ENCODE results near the gene KRT5.

Gene KRT5

DNA sequence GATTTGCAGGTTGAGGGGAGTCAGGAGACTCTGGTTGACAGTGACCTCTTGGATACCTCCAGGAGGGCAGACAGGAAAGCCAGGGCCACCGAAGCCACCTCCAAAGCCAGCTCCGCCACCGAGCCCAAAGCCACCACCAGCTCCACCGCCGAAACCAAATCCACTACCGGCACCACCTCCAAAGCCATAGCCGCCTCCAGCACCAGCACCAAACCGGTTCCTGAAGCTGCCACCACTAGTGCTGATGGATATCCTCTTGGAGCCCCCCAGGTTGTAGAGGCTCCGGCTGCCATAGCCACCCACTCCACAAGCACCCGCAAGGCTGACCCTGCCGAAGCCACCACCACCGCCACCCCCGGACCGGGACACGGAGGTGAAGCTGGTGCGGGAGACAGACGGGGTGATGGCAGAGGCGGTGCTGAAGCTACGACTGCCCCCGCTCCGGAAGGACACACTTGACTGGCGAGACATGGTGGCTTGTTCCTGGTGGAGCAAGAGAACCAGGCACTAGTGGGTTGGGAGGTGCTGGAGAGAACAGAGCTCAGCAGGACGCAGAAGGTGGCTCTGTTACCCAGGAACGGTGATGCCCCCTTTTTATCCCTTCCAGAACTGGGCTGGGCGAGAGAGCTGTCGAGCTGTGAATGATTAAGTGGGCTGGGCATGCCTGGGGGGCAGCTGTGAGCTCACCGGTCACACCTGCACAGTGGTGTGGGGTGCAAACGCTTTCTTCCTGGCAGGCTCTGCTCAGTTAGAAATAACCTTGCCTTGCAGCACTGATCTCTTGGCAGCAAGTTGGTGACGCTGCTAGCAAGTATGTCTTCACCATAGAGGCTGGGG is at the start of gene KRT5:
TSS of gene KRT5 (minus strand) at position 569 of the 837 bp plus-strand sequence. CDS start at position 471, 98 bp downstream.
- DNase-seq, result no peak

GRCh38 chr12:52568111-52568510 is 47.9 kb upstream of the KRT5 start:
- no peak for DNase-seq

DNA sequence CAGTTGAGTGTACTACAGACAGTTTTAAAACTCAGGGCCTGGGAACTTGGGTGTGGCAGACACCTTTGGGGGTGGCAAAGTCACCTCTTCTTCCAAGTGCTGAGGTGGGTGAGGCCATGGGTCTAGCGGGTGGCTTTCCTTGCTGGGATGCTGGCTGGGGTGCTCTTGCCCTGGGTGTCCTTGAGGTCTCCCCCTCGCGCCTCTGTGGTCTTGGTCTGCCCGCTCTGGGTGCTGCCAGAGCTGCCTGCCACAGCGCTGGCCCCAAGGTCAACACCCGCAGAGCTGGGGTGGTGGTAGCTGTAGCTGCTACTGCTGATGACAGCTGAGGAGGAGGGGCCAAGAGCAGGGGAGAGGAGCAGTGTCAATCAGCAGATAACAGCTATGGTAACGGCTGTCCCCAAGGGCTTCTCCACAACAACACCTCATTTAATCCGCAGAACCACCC is 46.7 kb upstream of the KRT5 start:
- DNase-seq, result no peak

DNA sequence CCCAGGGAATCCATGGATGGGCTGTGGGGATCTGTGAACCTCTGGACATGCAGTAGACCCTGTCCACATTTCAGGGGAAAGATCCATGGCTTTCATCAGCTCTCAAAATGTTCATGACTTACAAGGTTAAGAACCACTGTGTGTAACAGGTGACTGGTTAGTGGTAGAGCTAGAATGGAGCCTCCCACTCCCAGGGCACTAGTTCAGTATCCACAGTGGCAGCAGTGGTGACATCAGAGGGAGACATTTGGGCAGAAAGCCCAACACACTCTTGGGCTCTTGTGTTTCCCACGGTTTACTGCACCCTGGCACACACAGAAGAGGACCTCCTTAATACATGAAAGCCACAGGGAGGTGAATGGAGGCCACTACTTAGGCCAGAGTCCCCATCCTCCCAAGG is 44.4 kb upstream of the KRT5 start:
- DNase-seq, result no peak

GRCh38 chr12:52561880-52562449 is 41.8 kb upstream of the KRT5 start:
- no peak for DNase-seq

DNA sequence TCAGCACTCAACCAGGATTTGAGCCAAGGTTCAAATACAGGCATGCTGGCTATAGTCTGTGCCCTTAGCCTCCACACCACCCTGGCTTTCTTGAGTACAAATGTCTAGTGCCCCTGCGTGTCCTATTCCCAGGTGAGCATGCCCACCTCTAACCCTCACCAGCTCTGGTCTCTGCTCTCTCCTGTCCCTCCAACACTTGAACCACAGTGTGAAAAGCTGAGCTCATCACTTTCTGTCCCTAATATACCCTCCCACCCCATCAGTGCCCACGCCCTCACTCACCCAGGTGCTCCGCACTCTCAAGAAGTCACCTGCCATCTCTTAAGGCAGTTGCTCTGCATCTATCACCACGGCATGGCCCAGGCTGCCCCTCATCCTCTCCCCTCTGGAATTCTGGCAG is 39.8 kb upstream of the KRT5 start:
- no peak for DNase-seq

DNA sequence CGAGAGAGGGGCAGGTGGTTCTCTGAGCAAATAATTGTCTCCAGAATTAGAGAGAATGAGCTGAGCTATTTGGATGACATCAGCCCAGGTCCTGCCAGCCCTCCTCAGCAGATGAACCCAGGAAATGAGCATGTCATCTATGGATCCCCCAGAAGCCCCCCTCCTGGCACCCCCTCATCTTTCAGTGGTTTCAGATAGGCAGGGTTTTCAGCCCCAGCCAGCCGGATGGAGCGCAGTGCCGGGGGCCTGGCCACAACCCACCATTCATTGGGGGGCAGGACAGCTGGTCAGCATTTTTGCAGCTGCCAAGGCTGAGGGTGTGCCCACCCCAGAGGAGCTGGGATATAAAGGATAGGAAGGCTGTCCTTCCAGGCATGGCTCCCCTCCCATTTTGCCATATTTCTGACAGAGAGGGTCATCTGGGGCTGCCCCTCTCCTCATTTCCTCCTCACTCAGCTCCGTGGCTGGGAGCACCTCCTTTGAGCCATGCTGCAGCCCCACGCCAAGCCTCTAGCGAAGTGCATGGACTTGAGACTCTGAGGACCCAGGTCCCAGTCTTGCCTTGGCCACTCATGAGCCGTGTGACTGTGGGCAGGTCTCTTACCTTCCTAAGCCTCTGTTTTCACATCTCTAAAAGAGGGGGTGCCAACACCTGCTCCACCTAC is 38.7 kb upstream of the KRT5 start:
- no peak for DNase-seq

GRCh38 chr12:52557476-52557875 is 37.3 kb upstream of the KRT5 start:
- no peak for DNase-seq

GRCh38 chr12:52555577-52555976 is 35.4 kb upstream of the KRT5 start:
- DNase-seq, result no peak

DNA sequence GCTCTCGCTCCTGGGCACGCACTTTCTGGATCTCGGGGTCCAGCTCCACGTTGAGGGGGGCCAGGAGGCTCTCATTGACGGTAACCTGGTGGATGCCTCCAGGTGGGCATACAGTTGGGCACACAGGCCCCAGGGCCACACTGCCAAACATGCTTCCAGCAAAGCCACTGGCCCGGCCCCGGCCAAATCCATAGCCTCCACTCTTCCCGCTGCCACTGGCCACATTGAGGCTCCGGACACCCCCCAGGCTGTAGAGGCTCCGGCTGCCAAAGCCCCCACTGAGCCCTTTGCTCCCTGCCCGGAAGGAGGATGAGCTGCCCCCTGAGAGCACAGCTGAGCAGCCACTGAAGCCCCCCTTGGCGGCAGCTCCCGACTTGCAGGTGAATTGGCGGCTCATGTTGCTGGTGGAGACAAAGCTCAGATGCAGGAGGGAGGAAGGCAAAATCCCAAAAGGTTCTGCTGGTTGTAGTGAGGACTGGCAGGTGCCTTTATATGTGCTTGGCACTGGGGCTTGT is 32.5 kb upstream of the KRT5 start, which contains the start of gene KRT71:
TSS of gene KRT71 (minus strand) at position 465 of the 515 bp plus-strand sequence. CDS start at position 397, 68 bp downstream.
- DNase-seq, result no peak

GRCh38 chr12:52552055-52552454 is 31.9 kb upstream of the KRT5 start:
- no peak for DNase-seq

- no peak for DNase-seq
These were observed 31.1 kb upstream of the KRT5 start for GRCh38 chr12:52551216-52551865.

DNA sequence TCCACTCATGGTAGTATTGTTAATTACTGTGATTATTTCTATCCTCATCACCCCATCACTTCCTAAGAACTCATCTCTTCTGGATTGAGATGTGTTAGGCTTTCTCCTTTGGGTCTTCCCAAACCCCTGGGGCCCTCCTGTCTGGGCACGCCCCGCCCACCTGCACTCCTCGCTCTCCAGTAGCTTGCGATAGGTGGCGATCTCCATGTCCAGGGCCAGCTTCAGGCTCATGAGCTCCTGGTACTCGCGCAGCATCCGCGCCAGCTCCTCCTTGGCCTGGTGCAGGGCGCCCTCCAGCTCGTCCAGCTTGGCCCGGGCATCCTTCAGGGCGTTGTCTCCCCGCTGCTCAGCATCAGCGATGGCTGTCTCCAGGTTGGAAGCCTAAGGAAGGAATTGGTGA is 25.9 kb upstream of the KRT5 start:
- no peak for DNase-seq

- no peak for DNase-seq
These were observed 24.0 kb upstream of the KRT5 start for GRCh38 chr12:52543985-52544883.

DNA sequence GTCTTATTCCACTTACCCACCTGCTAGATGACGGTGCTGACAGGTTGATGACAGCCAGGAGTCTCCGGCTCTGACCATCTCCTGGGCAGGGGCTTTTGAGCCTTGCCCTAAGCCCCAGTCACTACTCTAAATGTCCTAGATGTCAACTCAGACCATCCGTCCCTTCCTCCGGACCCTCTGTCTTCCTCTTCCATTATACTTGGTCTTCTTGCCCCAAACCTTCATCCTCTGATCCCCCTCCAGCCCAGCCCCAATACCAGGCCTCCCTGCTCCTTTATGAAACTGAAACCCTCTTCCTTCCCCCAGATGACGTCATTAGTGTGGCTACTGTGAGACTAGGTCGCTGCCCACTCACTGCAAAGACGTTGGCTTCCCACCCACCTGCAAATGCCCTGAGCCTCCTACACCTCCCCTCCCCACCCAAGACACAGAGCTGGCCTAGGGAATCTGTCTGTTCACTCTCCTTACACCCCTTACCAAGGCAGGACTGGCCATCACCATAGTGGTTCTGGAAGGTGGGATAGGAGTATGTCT is 22.7 kb upstream of the KRT5 start:
- DNase-seq, result no peak

DNA sequence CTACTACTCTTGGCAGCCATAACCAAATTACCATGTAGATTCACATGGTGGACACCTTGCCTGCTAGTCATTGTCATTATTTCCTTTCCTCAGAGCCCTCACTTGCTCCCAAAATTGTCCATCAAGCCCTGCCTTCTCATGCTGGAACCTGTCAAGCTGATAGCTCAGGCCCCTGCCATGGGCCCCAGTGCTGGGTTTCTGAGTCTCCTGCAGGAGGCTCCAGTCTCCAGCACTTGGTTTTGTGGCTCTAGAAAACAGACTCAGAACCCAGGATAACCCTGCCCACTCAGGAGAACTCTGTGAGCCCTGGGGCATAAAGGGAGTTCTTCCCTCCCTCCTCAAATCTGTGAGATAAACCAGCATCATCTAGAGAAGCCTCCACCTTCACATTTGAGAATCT is 22.0 kb upstream of the KRT5 start:
- DNase-seq, result no peak

DNA sequence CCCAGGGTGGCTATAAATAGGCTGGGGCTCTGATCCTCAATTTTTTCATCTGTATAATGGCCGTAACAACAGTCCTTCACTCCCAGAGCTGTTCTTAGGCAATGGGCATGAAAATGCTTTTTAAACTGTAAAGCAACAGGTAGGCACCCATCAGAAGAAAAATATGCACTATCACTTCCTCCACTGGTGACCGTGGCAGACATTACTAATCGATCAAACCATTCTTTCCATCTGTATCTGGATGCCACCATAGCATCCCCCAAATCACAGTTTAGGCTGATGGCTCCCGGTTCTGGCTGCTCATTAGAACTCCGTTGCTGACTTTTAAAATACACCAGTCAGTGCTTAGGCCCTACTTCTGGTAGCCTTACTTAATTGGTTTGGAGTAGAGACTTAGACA is 21.5 kb upstream of the KRT5 start:
- DNase-seq, result no peak

- DNase-seq, result no peak
These were observed 20.3 kb upstream of the KRT5 start for GRCh38 chr12:52540531-52540930.

DNA sequence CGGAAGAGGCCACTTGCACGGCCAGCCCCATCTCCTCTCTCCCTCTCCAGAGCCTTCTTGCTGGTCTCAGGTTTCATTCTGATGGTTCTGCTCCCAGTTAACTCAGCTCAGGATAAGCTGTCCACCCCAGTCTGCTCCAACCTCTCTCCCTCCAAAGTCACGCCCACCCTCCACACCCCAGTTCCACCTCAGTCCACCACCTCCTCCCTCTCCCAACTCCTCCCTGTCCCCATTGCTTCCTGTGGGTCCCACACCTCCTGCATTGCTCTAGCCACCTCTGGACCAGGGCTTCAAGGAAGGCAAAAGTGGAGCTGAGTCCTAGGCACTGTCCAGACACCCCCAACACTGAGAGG is 19.6 kb upstream of the KRT5 start:
- DNase-seq, result no peak

GRCh38 chr12:52539083-52539820 is 19.1 kb upstream of the KRT5 start:
- DNase-seq, result no peak

DNA sequence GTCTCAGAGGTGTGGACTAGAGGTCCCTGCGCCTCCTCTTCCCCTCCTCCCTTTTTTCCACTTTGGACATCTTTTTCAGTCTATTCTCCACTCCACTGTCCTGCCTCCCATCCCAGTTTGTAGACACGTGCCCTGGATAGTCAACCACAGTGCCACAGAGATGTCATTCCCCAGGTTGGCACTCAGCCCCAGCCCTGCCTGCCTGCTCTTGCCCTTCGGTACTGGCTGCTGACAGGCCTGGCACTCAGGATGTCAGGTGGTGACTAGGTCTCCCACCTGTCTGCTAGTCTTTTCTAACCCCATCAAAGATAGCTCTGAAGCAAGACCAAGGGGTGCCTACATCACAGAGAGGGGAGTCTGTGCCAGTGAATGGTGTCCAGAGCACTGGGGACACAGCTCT is 16.9 kb upstream of the KRT5 start:
- DNase-seq, result no peak

All from OCI-M1 (cell line).